ENCODE measurements around the gene GFRA4. TPM values are rescaled to one million over a fixed set of nuclear protein-coding genes. Genes with fewer than 3 reads are reported as not detected.

The GFRA4 gene
- total RNA-seq, 2 experiments from 2014 or later: not detected

- no peak overlapping the region for H3K4me3 Mint-ChIP-seq
Observed at GRCh38 chr20:3612795-3613572, 50.2 kb downstream of the GFRA4 start.

DNA sequence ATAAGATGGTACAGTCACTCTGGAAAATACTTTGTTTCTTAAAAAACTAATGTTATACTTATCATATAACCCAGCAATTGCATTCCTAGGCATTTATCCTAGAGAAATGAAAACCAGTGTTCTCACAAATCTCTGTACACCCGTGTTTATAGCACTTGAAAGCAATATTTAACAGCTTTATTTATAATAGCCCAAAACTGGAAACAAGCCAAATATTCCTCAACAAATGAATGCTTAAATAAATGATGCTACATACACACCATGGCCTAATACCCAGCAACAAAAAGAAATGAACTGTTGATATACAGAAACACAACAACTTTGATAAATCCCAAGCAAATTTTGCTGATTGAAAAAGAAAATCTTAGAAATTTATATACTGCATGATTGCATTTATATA, 51.3 kb downstream of the GFRA4 start:
- H3K36me3 Mint-ChIP-seq (ENCODE audit: low read depth): no peaks in the 10 kb centered on the region
- H3K27me3 Mint-ChIP-seq: no peaks in the 10 kb centered on the region
- H3K9me3 Mint-ChIP-seq: no peaks in the 10 kb centered on the region
- no peaks in the 10 kb centered on the region for H3K4me1 Mint-ChIP-seq
- no peak overlapping the region for H3K4me3 Mint-ChIP-seq
- ChIA-PET POLR2A (no interaction called here), CTCF (no interaction called here)
- H3K27ac Mint-ChIP-seq: no peak overlapping the region
- no peak for DNase-seq

More at GRCh38 chr20:3612795-3613572, 50.2 kb downstream of the GFRA4 start:
- H3K27ac Mint-ChIP-seq: no peak overlapping the region
- no peaks in the 10 kb centered on the region for H3K36me3 Mint-ChIP-seq (ENCODE audit: low read depth)
- DNase-seq: no peak
- H3K9me3 Mint-ChIP-seq: no peaks in the 10 kb centered on the region
- H3K27me3 Mint-ChIP-seq: no peaks in the 10 kb centered on the region
- H3K4me1 Mint-ChIP-seq: no peaks in the 10 kb centered on the region
- POLR2A ChIA-PET: no interaction called here
- CTCF ChIA-PET: interaction anchor here (0.5 kb wide), 1 partner anchor 411 kb away, joined by 3 read pairs; no protein-coding TSS in a partner anchor

Other genes starting within 250 kb of the GFRA4 start
- gene ATRN, start 192.4 kb downstream of the GFRA4 start, total RNA-seq: 1 to 10 TPM; 7.8 to 8.1 TPM
- not detected for gene ADAM33, start 18.6 kb upstream of the GFRA4 start, total RNA-seq
- gene SIGLEC1, start 49.2 kb upstream of the GFRA4 start, total RNA-seq: under 1 TPM in 1 of 2 experiments, not detected in 1; 0.03 TPM
- gene HSPA12B, start 69.3 kb upstream of the GFRA4 start, total RNA-seq: under 1 TPM in 1 of 2 experiments, not detected in 1; 0.08 TPM
- gene ADISSP, start 104.4 kb upstream of the GFRA4 start, total RNA-seq: 10 to 100 TPM; 20.7 to 23.4 TPM
- gene SPEF1, start 118.0 kb upstream of the GFRA4 start, total RNA-seq: not detected
- gene CENPB, start 123.3 kb upstream of the GFRA4 start, total RNA-seq: 10 to 100 TPM; 67.0 to 68.0 TPM
- 100 to 1,000 TPM; 452 to 454 TPM for gene CDC25B, start 132.9 kb upstream of the GFRA4 start, total RNA-seq
- gene AP5S1, start 157.1 kb upstream of the GFRA4 start, total RNA-seq: 10 to 100 TPM; 12.7 to 15.5 TPM
- 10 to 100 TPM; 31.1 to 31.6 TPM for gene MAVS, start 183.4 kb upstream of the GFRA4 start, total RNA-seq
- gene PANK2, start 226.0 kb upstream of the GFRA4 start, total RNA-seq: 10 to 100 TPM; 63.3 to 63.8 TPM